GM12873 (cell line): ENCODE measurements around the gene TMEM151B.

ENCODE experiments used
- CTCF ChIP-seq: IDR thresholded peaks from 2 replicates; pipeline ENCODE4 v1.5.1; 2012; ENCODE audit warnings: low read depth, mild to moderate bottlenecking, moderate library complexity, low read length, control low read depth; ENCODE audit not compliant: insufficient read depth; ENCODE audit errors: missing control alignments

TMEM151B gene

GRCh38 chr6:44224029-44224964 is 46.0 kb upstream of the TMEM151B start:
- peak; percentile 21 for TF ChIP-seq CTCF

GRCh38 chr6:44224965-44225305 is 45.3 kb upstream of the TMEM151B start:
- TF ChIP-seq CTCF = no peak

- TF ChIP-seq CTCF = no peak
Measured at GRCh38 chr6:44225579-44226325, 44.5 kb upstream of the TMEM151B start.

- no peak for TF ChIP-seq CTCF
Measured at GRCh38 chr6:44226368-44227147, 43.7 kb upstream of the TMEM151B start.

GRCh38 chr6:44227148-44227793 is 43.0 kb upstream of the TMEM151B start:
- TF ChIP-seq CTCF = no peak

GRCh38 chr6:44228031-44228430 is 42.2 kb upstream of the TMEM151B start:
- no peak for TF ChIP-seq CTCF

GRCh38 chr6:44228433-44228832 is 41.8 kb upstream of the TMEM151B start:
- no peak for TF ChIP-seq CTCF
